Keratinocyte (primary cell): ENCODE measurements around the gene NCOA7.

Experiments used
- CTCF ChIP-seq, 3 experiments: IDR thresholded peaks in 1 of 3; conservative IDR thresholded peaks in 1 of 3; optimal IDR thresholded peaks in 1 of 3; 2 replicates in 2 of 3; 3 replicates in 1 of 3; pipeline versions ENCODE3 to v1.5.1; 2011; ENCODE audit warnings: low read length in 3 of 3, mild to moderate bottlenecking in 3 of 3, moderate library complexity in 2 of 3, control low read depth in 1 of 3, inconsistent platforms in 1 of 3; ENCODE audit not compliant: insufficient read depth in 2 of 3; ENCODE audit errors: extremely low read depth in 1 of 3
- EZH2 ChIP-seq: IDR thresholded peaks from one replicate; pipeline ENCODE4 v1.6.1; 2012; ENCODE audit warnings: inconsistent platforms, mild to moderate bottlenecking, low read length, moderate library complexity

GRCh38 chr6:125953502-125953875, 162.7 kb downstream of the NCOA7 start:
- TF ChIP-seq CTCF (optimal IDR thresholded peaks at IDR 0.05 in 1 of 3, IDR thresholded peaks at IDR 0.05 in 1 of 3, conservative IDR thresholded peaks at IDR 0.05 in 1 of 3; ENCODE audit: extremely low read depth in 1 of 3, insufficient read depth in 2 of 3, low read length in 3 of 3) (peak; percentile 74 to 91 (median 88)), EZH2 (no peak)
